DMS79 treated with DMSO at 0.1 percent for 48 hours (cell line): ENCODE results near the gene DOCK8.

Experiments
- DNase-seq: peaks from one replicate; lab custom pipeline; 2025; lab: John Stamatoyannopoulos, UW

Gene DOCK8

GRCh38 chr9:266228-266627 is 51.6 kb downstream of the DOCK8 start:
- no peak for DNase-seq

GRCh38 chr9:268616-269015 is 54.0 kb downstream of the DOCK8 start:
- DNase-seq: no peak

GRCh38 chr9:269081-269711 is 54.5 kb downstream of the DOCK8 start:
- no peak for DNase-seq

GRCh38 chr9:270657-271237 is 56.1 kb downstream of the DOCK8 start:
- no peak for DNase-seq

- DNase-seq: no peak
Measured at GRCh38 chr9:272251-273213, 57.9 kb downstream of the DOCK8 start.

GRCh38 chr9:274406-274805 is 59.7 kb downstream of the DOCK8 start:
- no peak for DNase-seq

- no peak for DNase-seq
Measured at GRCh38 chr9:277601-278295, 63.1 kb downstream of the DOCK8 start.

DNA sequence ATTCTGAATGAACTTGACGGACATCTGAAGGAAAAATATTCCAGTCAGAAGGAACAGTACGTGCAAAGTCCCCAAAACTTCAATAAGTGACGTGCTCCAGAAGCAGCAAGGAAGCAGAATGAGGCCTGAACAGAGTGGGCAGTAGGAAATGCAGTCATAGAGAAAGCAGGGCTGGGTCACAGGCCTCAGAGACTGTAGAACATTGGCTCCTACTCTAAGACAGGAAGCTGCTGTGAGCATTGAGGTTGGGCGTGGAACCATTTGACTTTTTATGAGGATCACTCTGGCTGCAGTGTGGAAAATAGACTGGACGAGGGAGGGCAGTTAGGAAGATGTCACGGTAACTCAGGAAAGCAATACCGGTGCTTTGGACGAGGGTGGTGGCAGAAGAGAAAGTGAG is 64.0 kb downstream of the DOCK8 start:
- DNase-seq: no peak

GRCh38 chr9:279674-280073 is 65.0 kb downstream of the DOCK8 start:
- DNase-seq: no peak

DNA sequence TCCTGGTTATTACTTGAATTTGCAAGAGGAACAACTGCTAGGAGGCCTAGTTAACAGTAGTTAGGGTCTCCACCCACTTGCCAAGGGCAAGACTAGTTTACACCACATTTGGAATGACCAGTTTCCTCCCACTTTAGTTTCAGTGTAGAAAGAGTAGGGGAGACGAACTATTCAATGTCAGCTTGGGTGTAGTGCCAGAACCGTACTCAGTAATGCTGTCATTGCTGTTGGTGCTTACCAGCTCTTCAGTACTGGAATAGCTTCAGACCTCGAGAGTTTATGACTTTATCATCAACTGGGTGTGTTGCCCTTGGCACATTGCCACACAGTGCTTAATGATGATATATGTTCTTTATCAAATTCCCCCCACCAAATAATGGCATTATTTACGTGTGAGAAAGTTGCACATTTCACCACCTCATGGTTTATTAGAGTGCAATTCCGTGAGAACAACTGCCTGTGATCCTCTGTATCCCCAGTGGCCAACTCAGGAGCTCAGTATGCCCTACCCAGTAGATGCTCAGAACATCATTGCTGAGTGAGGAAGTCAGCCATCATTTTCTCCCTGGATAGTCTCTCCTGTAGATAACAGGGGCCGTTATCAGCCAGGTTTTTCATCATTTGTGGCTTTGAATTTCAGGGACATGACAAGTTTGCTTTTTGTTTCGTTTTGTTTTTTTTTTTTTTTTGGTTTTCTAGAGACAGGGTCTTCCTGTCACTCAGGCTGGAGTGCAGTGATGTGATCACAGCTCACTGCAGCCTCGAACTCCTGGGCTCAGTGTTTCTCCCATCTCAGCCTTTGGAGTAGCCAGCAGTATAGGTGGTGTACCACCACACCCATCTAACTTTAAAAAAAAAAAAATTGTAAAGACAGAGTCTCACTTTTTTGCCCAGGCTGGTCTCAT is 67.3 kb downstream of the DOCK8 start:
- DNase-seq: no peak

DNA sequence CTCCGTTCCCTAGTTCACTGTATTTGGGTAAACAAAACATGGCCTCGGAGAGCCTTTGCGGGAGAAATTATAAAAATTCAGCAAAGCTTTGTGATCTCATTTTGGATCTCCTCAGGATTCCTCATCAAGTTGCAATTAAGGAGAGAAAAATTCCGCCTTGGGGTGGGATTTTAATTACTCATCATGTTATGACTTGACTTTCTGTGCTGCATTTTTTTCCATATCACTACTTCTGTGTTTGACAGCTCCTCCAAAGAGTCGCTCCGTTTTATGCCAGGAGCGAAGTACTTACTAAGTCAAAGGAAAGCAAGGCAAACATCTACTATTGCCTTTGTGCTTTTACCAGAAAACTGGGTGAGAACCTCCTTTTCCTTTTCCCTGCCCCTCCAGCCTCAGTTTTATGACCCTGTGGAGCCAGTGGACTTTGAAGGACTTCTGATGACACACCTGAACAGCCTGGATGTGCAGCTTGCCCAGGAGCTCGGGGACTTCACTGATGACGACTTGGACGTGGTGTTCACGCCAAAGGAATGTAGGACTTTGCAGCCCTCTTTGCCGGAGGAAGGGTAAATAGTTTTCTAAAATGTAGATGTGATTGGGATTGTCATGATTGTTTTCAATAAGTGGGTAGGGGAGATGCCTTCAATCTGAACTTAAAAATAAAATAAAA is 71.5 kb downstream of the DOCK8 start:
- DNase-seq: no peak

GRCh38 chr9:289121-289520 is 74.5 kb downstream of the DOCK8 start:
- DNase-seq: no peak

DNA sequence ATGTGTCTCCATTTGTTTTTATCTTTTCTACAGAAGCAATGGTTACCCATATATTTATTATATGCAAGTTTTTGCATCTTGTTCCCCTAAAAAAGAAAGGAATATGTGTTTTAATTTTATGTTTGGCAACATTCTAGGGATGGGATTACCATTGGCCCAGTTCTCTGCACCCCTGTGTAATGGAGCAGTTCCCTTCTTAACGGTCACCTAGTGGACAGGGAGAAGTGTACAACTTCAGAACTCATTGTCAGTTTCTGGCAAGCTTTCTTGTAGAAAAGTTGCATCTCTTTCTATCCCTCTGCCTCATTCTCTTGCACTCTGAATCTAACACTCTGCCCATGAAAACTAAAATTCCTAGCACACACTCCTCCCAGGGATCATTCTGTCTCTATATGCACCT is 78.2 kb downstream of the DOCK8 start:
- DNase-seq: no peak

DNA sequence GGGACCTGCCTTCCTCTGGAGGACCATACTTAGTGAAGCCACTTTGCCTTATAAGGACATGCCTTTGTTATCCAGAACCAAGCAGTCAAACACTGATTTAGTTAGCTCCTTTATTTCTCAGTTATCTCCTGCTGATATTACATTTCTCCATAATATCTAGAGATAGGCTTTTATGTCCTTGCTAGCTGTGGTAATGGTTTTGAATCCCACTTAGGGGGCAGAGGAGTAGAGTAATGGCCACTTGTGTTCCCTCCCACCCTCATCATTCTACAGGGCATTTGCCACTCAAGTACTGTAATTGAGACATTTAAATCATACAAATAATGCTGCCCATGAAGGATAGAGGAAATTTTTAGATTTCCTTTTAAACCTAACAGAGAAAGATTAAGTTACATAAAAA is 80.9 kb downstream of the DOCK8 start:
- DNase-seq: no peak

GRCh38 chr9:296411-296810 is 81.7 kb downstream of the DOCK8 start:
- no peak for DNase-seq

GRCh38 chr9:297104-297972 is 82.7 kb downstream of the DOCK8 start:
- no peak for DNase-seq

- DNase-seq: no peak
Measured at GRCh38 chr9:303502-303901, 88.8 kb downstream of the DOCK8 start.

DNA sequence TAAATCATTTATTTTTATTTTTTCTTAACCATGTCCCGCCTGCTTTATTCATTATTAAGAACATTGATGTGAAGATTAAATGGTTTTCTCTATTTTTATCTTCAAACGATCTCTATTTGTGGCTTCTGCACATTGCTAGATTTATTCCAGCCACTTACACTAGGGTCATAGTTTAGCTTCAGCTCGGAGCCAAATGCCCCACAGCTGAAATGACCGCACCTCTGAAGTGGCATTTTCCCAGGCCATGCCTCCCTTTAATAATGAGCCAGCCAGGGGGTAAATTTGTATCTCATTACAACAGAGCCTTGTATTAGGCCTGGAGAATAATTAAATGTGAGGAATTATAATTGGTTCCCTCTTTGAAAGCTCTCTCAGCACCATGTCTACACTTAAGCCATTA is 89.4 kb downstream of the DOCK8 start:
- no peak for DNase-seq

DNA sequence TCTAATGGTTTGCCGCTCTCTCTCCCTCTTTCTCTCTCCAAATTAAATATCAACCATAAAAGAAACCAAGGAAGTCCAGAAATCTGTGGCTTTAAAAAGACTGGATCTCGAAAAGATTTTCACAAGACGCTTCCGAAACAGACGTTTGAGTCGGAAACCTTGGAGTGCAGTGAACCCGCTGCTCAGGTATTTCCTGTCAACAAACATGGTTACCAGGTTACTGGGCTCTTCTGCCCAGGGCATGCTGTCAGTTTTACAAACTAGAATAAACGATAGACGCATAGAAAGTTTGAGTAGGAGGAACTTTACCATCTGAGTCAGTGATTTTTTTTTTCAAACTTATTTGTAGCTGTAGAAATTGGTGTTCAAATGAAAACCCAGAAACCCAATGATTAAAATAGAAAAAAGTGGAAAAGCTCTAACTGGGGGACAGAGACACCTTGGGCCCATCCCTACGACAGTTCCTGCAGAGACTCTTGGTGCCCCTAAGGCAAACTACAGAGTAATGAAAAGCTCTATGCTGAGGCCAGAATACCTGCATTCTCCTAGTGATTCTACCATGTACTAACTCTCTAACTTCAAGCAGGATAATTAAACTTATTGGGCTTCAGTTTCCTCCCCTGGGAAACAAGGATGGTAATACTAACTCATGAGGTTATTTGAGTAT is 90.0 kb downstream of the DOCK8 start:
- DNase-seq: no peak
